ENCODE data around the gene RPS26. TPM values are rescaled to one million over a fixed set of nuclear protein-coding genes. Genes with fewer than 3 reads are reported as not detected.
A peak's percentile ranks its signal among the peaks of the same experiment; 100 is the strongest.

The RPS26 gene
- total and polyA plus RNA-seq, 9 of the 15 experiments (the other 6 are each of a cell fraction or from before 2014, with no cell fraction given): 70.2 to 1,589 (median 852) TPM

- TF ChIP-seq ARID2 (IDR thresholded peaks at IDR 0.05): no peak
- TF ChIP-seq ATF1 (CRISPR knock-in tag; IDR thresholded peaks at IDR 0.05): no peak; the same call in 1 of the 2 replicates
- peak; percentile 96 for TF ChIP-seq ATF1 (tag; IDR thresholded peaks at IDR 0.05)
- TF ChIP-seq CLOCK (CRISPR knock-in tag; IDR thresholded peaks at IDR 0.05; ENCODE audit: borderline replicate concordance): no peak
- no peak for TF ChIP-seq ILK (tag; IDR thresholded peaks at IDR 0.05; ENCODE audit: borderline replicate concordance, low read depth)
- TF ChIP-seq DNMT1 (IDR thresholded peaks at IDR 0.05): peak; percentile 92; the same call in 1 of the 2 replicates
- peak; percentile 88; the same call in 1 of the 2 replicates for TF ChIP-seq CTBP1 (IDR thresholded peaks at IDR 0.05; ENCODE audit: borderline replicate concordance)
- TF ChIP-seq GATAD2A (IDR thresholded peaks at IDR 0.05): no peak; the same call in 1 of the 2 replicates
- peak; percentile 80; the same call in 1 of the 2 replicates for TF ChIP-seq HEY1 (CRISPR knock-in tag; IDR thresholded peaks at IDR 0.05; ENCODE audit: borderline replicate concordance)
- no peak for TF ChIP-seq GATA2 (CRISPR knock-in tag; IDR thresholded peaks at IDR 0.05)
- TF ChIP-seq POLR2A (conservative IDR thresholded peaks at IDR 0.05): peak; percentile 100
- TF ChIP-seq CCNT2 (IDR thresholded peaks at IDR 0.05; ENCODE audit: borderline replicate concordance, extremely low read depth, insufficient read length, low read depth, low read length): no peak
- no peak for TF ChIP-seq ZNF274 (IDR thresholded peaks at IDR 0.05; ENCODE audit: borderline replicate concordance, low read depth, low read length)
- no peak for TF ChIP-seq ZNF324 (CRISPR knock-in tag; IDR thresholded peaks at IDR 0.05)
- peak; percentile 57; the same call in 1 of the 2 replicates for TF ChIP-seq ZNF740 (CRISPR knock-in tag; IDR thresholded peaks at IDR 0.05)
- peak; percentile 40 to 78; a peak in 3 of 4 replicates for TF ChIP-seq ZNF740 (tag; IDR thresholded peaks at IDR 0.05)
- no peak for TF ChIP-seq CCAR2 (IDR thresholded peaks at IDR 0.05; ENCODE audit: low read depth, low read length)
- no peak for TF ChIP-seq EP300 (IDR thresholded peaks at IDR 0.05; ENCODE audit: low read length)
- no peak for TF ChIP-seq IRF1 (CRISPR knock-in tag; IDR thresholded peaks at IDR 0.05; ENCODE audit: borderline replicate concordance)
- peak; percentile 100 for TF ChIP-seq SUPT5H (IDR thresholded peaks at IDR 0.05)
- TF ChIP-seq HNRNPLL (IDR thresholded peaks at IDR 0.05; ENCODE audit: low read depth, low read length, poor library complexity, severe bottlenecking): peak; percentile 59
Observed at GRCh38 chr12:56041552-56042429, at the start of gene RPS26 (continued).
